ENCODE data around the gene ACTR10.

- TF ChIP-seq, protein P1, sequence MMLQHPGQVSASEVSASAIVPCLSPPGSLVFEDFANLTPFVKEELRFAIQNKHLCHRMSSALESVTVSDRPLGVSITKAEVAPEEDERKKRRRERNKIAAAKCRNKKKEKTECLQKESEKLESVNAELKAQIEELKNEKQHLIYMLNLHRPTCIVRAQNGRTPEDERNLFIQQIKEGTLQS (IDR thresholded peaks at IDR 0.05), result no peak
- no peak for TF ChIP-seq POLR2AphosphoS5 (IDR thresholded peaks at IDR 0.05; ENCODE audit: low read depth, low read length)
- TF ChIP-seq POLR2A (IDR thresholded peaks at IDR 0.05; ENCODE audit: borderline replicate concordance, extremely low read depth, insufficient read depth, insufficient read length), result no peak
- TF ChIP-seq SIN3A (IDR thresholded peaks at IDR 0.05; ENCODE audit: low read depth), result no peak
- no peak for TF ChIP-seq CTCF (IDR thresholded peaks at IDR 0.05 in 2 of 3, conservative IDR thresholded peaks at IDR 0.05 in 1 of 3; ENCODE audit: borderline replicate concordance in 1 of 3, insufficient read depth in 1 of 3, low read depth in 2 of 3, low read length in 2 of 3)
- TF ChIP-seq, protein P2, sequence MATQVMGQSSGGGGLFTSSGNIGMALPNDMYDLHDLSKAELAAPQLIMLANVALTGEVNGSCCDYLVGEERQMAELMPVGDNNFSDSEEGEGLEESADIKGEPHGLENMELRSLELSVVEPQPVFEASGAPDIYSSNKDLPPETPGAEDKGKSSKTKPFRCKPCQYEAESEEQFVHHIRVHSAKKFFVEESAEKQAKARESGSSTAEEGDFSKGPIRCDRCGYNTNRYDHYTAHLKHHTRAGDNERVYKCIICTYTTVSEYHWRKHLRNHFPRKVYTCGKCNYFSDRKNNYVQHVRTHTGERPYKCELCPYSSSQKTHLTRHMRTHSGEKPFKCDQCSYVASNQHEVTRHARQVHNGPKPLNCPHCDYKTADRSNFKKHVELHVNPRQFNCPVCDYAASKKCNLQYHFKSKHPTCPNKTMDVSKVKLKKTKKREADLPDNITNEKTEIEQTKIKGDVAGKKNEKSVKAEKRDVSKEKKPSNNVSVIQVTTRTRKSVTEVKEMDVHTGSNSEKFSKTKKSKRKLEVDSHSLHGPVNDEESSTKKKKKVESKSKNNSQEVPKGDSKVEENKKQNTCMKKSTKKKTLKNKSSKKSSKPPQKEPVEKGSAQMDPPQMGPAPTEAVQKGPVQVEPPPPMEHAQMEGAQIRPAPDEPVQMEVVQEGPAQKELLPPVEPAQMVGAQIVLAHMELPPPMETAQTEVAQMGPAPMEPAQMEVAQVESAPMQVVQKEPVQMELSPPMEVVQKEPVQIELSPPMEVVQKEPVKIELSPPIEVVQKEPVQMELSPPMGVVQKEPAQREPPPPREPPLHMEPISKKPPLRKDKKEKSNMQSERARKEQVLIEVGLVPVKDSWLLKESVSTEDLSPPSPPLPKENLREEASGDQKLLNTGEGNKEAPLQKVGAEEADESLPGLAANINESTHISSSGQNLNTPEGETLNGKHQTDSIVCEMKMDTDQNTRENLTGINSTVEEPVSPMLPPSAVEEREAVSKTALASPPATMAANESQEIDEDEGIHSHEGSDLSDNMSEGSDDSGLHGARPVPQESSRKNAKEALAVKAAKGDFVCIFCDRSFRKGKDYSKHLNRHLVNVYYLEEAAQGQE (IDR thresholded peaks at IDR 0.05; ENCODE audit: low read depth), result no peak
- no peak for TF ChIP-seq RAD21 (IDR thresholded peaks at IDR 0.05; ENCODE audit: low read depth)
- no peak for TF ChIP-seq EZH2phosphoT487 (IDR thresholded peaks at IDR 0.05; ENCODE audit: borderline replicate concordance)
Measured at GRCh38 chr14:58285132-58285531, 85.2 kb downstream of the ACTR10 start.
